ENCODE results near the gene ALDOB. TPM values are rescaled to one million over a fixed set of nuclear protein-coding genes. Genes with fewer than 3 reads are reported as not detected.

The ALDOB gene
- 4.8 TPM for total RNA-seq

DNA sequence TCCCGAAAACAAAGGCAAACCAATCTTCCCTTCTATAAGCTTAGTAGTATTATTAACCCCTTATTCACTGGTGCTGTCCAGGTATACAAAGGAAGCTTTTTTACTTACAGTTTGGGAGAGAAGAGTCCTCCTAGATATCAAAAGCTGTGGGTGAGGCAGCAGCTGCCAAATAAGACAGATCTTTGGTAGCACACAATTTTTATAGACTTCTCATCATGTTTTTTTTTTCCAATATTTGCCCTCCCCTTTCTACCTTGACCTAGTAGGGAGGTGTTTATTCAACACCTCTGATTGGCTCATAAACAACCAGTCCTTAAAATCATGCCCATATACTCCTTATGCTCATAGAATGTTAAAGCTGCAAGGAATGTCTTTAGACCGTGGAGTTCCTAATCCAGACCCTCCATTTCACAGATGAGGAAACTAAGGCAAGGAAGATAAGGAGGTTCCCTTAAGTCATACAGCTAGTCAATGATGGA is at the start of gene ALDOB:
TSS of gene ALDOB (minus strand) at position 174 of the 479 bp plus-strand sequence. CDS start 4,887 bp downstream, outside the sequence.
- DNase-seq (ENCODE audit: low spot score in 2 of 2) = no peak
- Histone ChIP-seq H3K27me3 (no peaks in the 10 kb centered on the region), H3K4me3 (no peak within 1 kb of the TSS), H3K27ac (no peak within 1 kb of the TSS), H3K36me3 (no peaks in the 10 kb centered on the region), H3K9me3 (no peaks in the 10 kb centered on the region), H3K4me1 (no peaks in the 10 kb centered on the region)
- TF ChIP-seq, protein P1, sequence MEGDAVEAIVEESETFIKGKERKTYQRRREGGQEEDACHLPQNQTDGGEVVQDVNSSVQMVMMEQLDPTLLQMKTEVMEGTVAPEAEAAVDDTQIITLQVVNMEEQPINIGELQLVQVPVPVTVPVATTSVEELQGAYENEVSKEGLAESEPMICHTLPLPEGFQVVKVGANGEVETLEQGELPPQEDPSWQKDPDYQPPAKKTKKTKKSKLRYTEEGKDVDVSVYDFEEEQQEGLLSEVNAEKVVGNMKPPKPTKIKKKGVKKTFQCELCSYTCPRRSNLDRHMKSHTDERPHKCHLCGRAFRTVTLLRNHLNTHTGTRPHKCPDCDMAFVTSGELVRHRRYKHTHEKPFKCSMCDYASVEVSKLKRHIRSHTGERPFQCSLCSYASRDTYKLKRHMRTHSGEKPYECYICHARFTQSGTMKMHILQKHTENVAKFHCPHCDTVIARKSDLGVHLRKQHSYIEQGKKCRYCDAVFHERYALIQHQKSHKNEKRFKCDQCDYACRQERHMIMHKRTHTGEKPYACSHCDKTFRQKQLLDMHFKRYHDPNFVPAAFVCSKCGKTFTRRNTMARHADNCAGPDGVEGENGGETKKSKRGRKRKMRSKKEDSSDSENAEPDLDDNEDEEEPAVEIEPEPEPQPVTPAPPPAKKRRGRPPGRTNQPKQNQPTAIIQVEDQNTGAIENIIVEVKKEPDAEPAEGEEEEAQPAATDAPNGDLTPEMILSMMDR (IDR thresholded peaks at IDR 0.05) = no peak
- intact Hi-C loops (cut with DNase I) = no loop called here

DNA sequence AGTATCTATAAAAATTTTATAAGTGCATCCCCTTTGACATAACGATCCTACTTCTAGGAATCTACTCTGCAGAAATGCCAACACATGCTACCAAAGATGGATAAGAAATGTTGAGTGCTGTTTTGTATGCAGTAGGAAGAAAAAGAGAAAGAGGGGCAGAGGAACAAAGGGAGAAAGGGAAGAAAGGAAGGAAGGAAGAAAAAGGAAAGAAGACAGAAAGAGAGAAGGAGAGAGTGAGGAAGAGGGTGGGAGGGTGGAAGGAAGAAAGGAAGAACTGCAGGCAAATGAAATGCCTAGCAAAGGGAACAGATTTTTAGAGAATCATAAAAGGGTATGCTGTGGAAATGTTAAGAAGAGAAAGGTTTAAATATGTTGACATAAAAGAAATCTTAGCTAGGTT is 48.5 kb upstream of the ALDOB start:
- Histone ChIP-seq H3K36me3 (no peaks in the 10 kb centered on the region), H3K27ac (no peak overlapping the region), H3K27me3 (no peaks in the 10 kb centered on the region), H3K4me3 (no peak overlapping the region), H3K9me3 (no peaks in the 10 kb centered on the region), H3K4me1 (peaks cover 0 to 6% of the 10 kb centered on the region in 2 donors)
- intact Hi-C loops (cut with DNase I) = no loop called here
- DNase-seq (ENCODE audit: low spot score in 2 of 2) = no peak
- TF ChIP-seq, protein P1 (IDR thresholded peaks at IDR 0.05) = no peak

- no peak for DNase-seq (ENCODE audit: low spot score in 2 of 2)
- H3K36me3 ChIP-seq = peaks cover 0 to 5% of the 10 kb centered on the region in 2 donors
- no peaks in the 10 kb centered on the region for H3K9me3 ChIP-seq
- H3K4me1 ChIP-seq = peaks cover 0 to 6% of the 10 kb centered on the region in 2 donors
- H3K27me3 ChIP-seq = no peaks in the 10 kb centered on the region
- no peak overlapping the region for H3K4me3 ChIP-seq
- no peak overlapping the region for H3K27ac ChIP-seq
- intact Hi-C loops (cut with DNase I) = no loop called here
- TF ChIP-seq, protein P1 (IDR thresholded peaks at IDR 0.05) = no peak
These were observed 45.7 kb upstream of the ALDOB start for GRCh38 chr9:101481261-101481660.

DNA sequence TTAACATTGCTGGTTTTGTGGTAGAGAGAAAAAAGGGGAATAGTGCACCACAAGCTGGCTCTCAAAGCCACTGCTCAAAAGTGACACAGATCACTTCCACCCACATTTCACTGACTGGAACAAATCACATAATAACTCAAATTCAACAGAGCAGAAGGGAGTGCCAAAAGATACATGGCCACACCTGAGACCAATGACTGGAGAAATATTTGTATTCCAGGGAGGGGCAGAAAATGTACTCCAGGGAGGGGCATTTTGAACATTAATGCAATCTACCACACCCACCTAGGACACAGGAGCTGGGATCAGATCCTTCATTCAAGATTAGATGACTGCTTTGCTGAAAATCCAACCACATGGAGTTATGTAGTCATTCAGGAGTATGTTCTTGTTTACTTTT is 44.8 kb upstream of the ALDOB start:
- TF ChIP-seq, protein P1 (IDR thresholded peaks at IDR 0.05) = no peak
- no peak for DNase-seq (ENCODE audit: low spot score in 2 of 2)

DNA sequence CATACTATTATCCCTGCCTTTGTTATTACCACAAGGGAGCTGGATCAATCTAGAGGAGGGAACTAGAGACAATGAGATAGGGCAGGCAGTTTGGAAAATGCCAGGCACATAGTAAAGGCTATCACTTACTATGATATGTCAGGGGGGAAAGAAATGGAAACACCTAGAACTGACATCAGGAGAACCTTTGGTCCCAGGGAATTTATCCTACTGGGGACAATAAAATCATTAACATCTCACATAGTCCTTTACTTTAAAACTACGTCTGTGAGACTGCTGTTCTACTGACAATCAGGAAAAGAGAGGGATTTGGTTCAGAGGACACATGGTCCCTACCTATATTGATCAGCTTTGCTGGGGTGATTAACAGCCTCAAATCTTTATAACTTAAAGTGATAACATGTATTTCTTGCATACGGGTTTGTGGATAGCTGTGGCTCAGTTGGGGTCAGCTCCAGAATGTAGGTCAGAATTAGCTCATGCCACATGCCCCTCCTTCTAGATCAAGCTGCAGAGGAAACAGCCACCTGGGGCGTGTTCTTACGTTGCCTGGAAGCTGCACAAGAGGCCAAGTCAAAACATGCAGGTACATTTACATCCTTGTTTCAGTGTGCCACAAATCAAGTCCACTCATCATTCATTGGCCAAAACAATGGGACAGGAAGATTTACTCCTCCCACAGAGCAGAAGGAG is 43.9 kb upstream of the ALDOB start:
- TF ChIP-seq, protein P1 (IDR thresholded peaks at IDR 0.05) = no peak
- no peak for DNase-seq (ENCODE audit: low spot score in 2 of 2)
- no peak overlapping the region for H3K4me3 ChIP-seq
- intact Hi-C loops (cut with DNase I) = no loop called here
- no peak overlapping the region for H3K27ac ChIP-seq
- H3K27me3 ChIP-seq = no peaks in the 10 kb centered on the region
- peaks cover 0 to 4% of the 10 kb centered on the region in 2 donors for H3K4me1 ChIP-seq
- peaks cover 15 to 23% of the 10 kb centered on the region in 2 donors for H3K36me3 ChIP-seq
- H3K9me3 ChIP-seq = no peaks in the 10 kb centered on the region

More for the DNA sequence above, 44.8 kb upstream of the ALDOB start:
- Histone ChIP-seq H3K4me1 (peaks cover 0 to 6% of the 10 kb centered on the region in 2 donors), H3K4me3 (no peak overlapping the region), H3K36me3 (peaks cover 9 to 14% of the 10 kb centered on the region in 2 donors), H3K27me3 (no peaks in the 10 kb centered on the region), H3K9me3 (no peaks in the 10 kb centered on the region), H3K27ac (no peak overlapping the region)
- intact Hi-C loops (cut with DNase I) = no loop called here
